GM18505 (cell line): ENCODE data around the gene BYSL.

Experiments
- ATAC-seq: cut with Tn5 transposase; IDR thresholded peaks from one replicate; pipeline ENCODE4 v1.9.1; 2021; ENCODE audit not compliant: unreplicated experiment
- POLR2A ChIP-seq: IDR thresholded peaks from 4 replicates; pipeline ENCODE4 v1.6.1; 2011; ENCODE audit warnings: borderline replicate concordance; ENCODE audit not compliant: insufficient read depth, insufficient read length; ENCODE audit errors: extremely low read depth

The BYSL gene, protein sequence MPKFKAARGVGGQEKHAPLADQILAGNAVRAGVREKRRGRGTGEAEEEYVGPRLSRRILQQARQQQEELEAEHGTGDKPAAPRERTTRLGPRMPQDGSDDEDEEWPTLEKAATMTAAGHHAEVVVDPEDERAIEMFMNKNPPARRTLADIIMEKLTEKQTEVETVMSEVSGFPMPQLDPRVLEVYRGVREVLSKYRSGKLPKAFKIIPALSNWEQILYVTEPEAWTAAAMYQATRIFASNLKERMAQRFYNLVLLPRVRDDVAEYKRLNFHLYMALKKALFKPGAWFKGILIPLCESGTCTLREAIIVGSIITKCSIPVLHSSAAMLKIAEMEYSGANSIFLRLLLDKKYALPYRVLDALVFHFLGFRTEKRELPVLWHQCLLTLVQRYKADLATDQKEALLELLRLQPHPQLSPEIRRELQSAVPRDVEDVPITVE

DNA sequence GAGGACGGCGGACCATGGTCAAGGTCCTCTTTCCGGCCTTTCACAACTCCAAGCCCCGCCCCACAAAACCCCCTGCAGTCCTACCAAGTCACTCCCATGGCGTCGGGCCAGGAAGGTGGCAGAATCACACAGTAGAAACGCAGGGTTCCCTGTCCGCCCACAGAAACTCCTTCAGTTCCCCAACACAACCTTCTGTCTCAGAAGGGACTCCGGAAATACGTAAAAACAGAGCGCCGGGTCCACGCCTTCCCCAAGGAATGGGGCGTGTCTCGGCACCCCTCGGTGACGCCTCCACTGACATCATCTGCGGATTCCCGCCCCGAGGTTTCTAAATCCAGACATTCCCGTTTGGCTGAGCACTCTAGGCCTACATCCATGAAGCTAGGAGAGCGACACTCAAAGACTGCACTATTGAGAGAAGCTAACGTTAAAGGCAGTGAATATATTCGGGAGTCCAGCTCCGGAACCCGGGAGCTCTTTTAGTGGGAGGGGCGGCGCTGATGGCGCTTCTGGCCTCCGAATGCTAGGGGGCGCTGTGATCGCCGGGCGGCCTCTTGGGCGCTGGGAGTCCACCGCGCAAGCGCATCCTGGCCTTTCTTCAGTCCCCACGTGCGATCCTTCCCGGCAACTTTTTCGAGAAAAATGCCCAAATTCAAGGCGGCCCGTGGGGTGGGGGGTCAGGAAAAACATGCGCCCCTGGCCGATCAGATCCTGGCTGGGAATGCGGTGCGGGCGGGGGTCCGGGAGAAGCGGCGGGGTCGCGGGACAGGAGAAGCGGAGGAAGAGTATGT is at the start of gene BYSL, which contains the start of gene MED20:
BYSL (plus strand) TSS at position 579 of the 791 bp plus-strand sequence; CDS start at position 643, 64 bp downstream.
MED20 (minus strand) TSS at position 219 of the 791 bp plus-strand sequence; CDS start at position 98, 121 bp downstream.
- peak; percentile 92 for ATAC-seq
- TF ChIP-seq POLR2A, result peak; percentile 10

DNA sequence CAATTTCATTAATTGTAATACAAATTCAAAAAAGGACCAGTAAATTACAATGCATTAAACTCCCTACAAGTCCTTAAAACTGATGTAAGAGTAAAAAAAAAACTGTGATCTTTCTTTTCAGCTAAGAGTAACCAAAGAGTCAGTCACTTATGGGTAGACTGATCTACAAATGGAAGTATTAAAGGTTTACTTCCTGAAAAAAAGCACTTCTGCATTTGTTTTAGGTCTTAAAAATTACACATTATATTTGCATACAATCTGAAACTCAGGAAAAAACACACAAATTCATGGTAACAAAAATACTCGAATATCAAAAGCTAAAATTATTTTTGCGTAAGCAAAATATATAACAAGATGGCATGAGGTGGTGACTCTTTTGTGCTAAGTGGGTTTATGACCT is 49.6 kb upstream of the BYSL start:
- ATAC-seq, result no peak
- no peak for TF ChIP-seq POLR2A

DNA sequence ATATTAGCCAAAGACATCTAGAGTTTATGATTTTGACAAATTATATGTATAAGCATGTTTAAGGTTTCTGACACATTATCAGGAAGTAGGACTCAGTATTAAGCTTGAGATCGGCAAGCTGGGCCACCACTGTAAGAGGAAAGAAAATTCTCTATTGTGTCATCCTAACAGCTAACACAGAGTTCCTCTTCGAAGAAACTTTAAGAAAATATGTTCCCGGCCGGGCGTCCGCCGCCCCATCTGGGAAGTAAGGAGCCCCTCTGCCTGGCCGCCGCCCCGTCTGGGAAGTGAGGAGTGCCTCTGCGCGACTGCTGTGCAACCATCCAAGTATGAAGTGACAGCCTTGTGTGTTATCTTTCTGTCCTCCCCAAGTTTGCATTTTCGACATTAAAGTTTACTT is 49.2 kb upstream of the BYSL start:
- no peak for TF ChIP-seq POLR2A
- no peak for ATAC-seq

DNA sequence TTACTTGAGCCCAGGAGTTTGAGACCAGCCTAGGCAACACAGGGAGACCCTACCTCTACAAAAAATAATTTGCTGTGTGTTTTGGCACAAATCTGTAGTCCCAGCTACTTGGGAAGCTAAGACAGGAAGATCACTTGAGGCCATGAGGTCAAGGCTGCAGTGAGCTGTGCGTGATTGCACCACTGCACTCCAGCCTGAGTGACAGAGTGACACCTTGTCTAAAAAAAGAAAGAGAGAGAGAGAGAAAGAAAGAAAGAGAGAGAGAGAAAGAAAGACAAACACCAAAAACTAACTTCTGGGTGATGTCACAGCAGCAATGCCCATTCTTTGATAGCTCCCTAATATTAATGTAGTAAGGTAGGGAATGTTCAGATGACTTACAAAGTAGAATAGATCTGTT is 46.6 kb upstream of the BYSL start:
- no peak for ATAC-seq
- TF ChIP-seq POLR2A, result no peak

DNA sequence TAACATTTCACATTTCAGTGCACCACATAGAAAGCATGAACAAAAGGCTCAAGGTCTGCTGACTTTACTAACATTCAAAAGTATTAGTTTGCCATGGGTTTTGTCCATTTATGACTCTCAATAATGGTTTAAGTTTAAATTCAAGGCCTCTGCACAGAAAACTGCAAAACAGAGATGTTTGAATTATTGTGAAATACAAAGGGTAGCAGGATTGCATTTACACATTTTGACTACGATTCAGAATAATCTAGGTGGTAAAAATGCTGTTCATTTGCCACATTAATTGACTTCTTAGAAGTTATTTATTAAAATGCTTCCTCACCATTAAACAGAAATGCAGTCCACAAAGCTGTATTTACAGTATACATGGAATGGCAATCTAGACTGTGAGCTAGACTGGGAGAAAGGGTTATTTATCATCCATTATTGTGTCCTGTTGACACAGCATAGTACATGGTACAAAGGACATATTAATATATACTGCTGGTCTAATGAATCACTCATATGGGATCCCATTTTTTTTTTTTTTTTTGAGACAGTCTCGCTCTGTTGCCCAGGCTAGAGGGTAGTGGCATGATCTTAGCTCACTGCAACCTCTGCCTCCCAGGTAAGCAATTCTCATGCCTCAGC is 44.1 kb upstream of the BYSL start:
- no peak for ATAC-seq
- TF ChIP-seq POLR2A, result no peak

DNA sequence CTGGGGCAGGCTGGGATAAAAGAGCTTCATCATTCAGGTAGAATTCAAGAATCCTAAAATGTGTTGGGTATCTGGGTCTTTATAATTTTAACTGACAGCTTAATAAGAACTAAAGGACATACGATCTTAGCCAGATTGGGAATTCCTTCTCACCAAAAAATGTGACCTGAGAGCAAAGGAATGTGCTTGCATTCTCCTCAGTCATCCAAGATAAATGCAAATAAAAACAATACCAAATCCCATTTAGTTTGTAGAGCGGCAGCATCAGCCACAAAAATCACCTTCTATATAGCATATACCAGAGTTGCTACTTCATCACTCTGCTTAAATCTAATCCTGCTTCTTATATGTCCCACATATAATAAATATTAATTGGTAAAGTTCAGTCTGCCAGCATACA is 43.1 kb upstream of the BYSL start:
- no peak for TF ChIP-seq POLR2A
- no peak for ATAC-seq

DNA sequence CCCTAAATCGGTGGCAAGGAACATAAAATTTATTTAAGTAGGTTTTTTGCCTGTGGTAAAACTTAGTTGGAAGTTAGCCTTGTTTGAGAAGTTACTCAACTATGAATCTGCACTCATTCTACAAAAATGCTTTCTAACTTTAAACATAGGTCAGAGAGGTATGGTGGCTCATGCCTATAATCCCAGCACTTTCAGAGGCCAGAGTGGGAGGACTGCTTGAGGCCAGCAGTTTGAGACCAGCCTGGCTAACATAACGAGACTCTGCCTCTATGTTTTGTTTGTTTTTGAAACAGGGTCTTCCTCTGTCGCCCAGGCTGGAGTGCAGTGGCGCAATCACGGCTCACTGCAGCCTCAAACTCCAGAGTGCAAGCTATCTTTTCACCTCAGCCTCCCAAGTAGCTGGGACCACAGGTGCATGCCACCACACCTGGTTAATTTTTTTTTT is 42.3 kb upstream of the BYSL start:
- no peak for TF ChIP-seq POLR2A
- no peak for ATAC-seq

DNA sequence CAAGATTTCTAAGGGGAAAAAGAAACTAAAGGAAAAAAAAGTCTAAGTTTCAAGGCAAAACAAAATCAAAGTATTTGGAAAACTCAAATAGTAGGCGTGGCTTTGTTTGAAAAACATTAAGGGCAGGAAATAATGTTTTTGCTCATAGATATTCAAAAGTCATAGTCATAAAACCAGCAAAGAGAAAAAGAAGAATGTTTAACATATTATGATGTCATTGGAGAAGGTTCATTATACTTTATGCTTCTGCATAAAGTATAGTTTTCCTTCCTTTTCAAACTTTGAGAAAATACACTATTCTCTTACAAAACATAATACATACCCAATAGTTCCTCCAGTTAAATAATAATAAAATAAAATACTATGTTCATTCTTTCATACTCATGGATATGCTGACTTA is 39.8 kb upstream of the BYSL start:
- no peak for TF ChIP-seq POLR2A
- ATAC-seq, result no peak

DNA sequence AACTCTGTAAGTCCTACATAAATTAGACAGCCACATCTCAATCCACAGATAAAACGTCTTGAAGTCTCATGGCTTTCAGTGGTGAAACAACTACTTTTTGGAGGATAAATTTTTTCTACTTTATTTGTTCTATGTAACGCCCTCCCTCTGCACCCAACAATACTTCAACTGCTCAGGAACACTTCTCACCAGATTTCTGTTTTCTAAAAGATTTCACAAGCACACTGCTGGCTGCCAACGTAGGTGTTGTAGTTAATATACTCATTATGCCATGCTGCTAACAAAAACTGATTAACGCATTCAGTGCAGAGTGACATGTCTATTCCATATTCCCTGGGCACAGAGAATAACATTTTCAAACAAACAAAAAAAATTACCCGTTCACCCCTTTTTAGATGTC is 36.3 kb upstream of the BYSL start:
- TF ChIP-seq POLR2A, result no peak
- ATAC-seq, result no peak

DNA sequence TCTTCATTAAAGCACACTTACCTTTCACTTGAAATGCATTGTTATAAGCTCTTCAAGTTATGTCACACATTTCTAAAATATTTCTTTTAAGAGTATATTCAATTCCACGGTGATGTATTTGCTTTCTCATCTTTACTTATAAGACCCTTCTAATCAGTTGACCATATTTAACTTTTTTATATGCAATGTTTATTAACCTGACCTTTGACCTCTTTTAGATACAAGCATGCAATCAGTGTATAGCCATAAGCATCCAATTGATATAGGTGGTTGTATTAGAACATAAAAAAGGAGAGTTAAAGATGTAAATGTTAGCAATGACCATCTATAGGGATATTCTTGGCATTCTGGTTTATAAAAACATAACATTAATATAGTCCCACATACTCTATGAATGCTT is 35.4 kb upstream of the BYSL start:
- ATAC-seq, result no peak
- no peak for TF ChIP-seq POLR2A

DNA sequence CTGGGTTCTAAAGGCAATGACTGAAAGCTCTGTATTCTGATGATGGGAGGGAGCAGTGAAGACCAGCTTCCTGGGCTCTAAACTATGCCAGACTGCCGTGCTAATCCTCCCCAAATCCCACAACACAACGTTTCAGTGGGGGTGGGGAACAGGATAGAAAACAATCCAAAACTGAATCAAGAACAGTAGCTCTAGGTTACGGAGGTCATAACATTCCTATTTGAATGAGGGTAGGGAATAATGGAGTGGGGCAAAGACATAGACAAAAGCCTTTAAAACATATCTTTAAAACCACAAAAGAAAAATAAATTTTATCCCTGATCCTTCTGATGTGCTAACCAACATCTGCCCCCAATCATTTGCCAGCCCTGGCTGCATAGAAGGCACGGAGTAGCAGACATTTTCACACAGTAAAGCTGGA is 34.0 kb upstream of the BYSL start:
- no peak for ATAC-seq
- TF ChIP-seq POLR2A, result no peak

DNA sequence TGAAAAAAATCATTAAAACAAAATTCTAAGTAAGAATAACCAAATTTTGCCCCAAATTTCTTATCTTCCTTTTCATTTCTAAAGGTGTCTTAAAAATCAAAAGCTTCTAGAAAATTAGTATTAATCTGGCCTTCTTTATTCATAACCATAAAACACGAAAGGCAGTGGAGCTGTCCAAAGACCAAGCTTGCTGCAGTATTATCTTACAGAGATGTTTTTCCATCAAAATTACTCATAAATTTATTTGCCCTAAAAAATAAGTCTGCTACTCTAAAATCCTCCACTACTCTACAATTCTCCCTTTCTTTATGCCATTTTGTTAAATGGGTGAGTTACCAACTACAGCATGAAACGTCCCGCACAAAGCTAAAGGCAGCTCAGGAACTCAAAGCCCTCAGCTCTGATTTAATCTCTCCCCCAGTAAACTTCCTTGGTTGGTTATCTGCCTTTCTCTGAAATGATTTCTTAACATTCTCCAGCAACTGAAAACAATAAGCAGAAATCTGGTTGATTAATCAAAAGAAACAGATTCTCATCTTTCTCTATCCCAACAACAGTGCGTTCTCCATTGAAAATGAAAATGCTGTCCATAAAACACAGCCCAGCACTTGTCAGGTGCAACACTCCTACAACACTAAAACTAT is 28.3 kb upstream of the BYSL start:
- no peak for TF ChIP-seq POLR2A
- no peak for ATAC-seq

DNA sequence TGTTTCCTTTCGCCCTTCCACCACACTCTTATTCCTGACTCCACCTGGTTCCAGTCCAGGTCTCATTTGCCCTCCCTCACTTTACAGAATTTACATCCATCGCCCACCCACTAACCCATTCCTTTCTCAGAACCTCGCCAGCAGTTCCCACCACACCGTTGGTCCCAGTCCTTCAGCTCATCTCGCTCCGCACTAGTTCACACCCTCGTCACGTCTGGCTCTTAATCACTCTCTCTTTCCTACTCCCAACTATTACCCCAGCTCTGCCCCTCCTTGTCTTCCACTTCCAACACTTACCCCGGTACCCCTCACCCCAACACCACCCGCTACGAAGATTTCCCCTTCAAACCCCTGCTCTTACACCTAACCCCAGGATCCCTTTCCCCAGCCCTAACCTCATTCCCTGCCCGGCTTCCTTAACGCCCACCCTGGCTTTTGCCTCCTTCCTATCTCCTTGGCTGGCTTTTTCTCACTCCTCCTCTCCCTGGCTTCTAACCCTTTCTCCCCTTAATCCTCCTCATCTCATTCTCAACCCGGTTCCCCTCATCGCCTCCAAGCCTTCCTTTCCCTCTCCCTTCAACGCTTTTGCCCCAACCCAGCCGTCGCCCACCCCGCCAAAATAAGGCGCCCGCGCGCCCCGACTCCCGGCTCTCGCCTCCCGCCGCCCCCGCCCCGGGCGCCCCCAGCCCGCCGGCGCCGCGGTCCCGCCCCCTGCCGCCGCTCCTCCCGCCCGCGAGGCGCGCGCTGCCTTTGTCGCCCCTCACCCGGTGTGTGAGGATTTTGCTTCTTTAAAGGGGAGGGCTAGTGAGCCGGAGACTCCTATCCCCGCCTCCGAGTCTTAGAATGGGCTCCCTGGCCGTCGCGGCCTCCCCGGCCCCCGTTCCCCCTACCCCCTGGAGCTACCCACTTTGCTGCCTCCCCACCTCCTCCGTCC is 26.7 kb upstream of the BYSL start:
- no peak for TF ChIP-seq POLR2A
- peak; percentile 31 for ATAC-seq
